COR-L47 (cell line): ENCODE results near the gene NOL11.
"Not testable (repeated sequence)": the region's sequence is repeated elsewhere in the genome, so short reads cannot be mapped to it uniquely, and the experiment has no call there.

Experiments used
- DNase-seq: peaks from one replicate; lab custom pipeline; 2025; lab: John Stamatoyannopoulos, UW

Gene NOL11

DNA sequence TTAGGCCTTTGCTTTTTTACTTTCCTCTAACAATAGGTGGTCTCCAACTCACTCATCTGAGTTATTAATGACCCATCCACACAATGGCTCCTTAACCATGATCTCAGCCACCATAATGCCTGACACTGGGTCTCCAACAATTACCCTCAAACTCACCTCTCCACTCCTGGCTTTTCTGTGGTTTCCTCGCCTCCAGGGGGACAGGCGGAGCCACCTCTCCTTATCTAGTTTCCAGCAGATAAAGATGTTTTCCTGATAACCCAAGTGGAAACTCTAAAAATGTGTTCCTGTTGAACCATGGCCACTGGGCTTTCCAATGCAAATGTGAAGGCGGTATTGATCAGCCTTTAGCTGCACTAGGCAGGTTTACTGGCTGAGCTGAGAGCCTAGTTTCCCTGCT, 9.4 kb upstream of the NOL11 start:
- no peak for DNase-seq

DNA sequence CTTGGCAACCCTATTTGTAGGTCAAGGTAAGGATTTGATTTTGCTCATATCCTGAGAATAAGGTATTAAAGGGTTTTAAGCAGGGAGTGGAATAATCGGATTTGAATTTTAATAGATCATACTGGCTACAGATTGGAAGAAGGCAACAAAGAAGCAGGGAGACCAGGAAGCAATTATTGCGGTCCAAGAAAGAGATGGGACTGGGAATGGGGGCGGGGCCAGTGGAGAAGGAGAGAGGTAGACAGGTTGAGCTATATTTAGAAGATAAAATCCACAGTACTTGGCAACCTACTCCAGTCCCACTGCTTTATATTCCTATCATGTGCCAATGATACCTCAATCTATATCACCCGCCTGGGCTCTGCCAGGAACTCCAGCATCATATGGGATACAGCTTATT, 5.8 kb upstream of the NOL11 start:
- no peak for DNase-seq

DNA sequence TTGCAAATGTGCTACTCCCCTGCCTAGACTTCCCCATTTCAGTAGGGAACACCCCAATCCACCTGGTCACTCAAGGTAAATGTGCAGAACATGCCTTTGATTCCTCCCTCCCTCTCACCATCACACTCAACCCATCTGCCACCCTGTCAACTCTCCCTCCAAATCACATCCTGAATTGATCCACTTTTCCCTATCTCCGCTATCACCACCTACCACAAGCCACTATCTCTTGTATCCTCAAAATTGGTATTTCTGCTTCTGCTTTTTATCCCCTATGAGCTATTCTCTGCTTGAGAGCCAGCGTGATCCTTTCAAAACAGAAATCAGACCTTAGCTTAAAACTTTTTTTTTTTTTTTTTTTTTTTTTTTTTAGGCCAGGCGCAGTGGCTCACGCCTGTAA, 5.4 kb upstream of the NOL11 start:
- no peak for DNase-seq

DNA sequence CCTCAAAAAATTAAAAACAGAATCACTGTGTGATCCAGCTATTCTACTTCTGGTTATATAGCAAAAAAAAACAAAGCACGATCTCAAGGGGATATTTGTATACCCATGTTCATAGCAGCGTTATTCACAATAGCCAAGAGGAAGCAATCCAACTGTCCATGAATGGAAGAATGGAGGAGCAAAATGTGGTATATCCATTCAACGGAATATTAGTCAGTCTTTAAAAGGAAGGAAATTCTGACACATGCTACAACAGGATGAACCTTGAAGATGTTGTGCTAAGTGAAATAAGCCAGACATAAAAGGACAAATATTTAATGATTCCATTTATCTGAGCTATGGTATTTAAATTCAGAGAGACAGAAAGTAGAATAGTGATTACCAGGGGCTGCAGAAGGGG, 4.6 kb upstream of the NOL11 start:
- DNase-seq: no peak

GRCh38 chr17:67716405-67716798, 1.3 kb upstream of the NOL11 start:
- no peak for DNase-seq

- DNase-seq: no peak
Measured at GRCh38 chr17:67717192-67717623, 528 bp upstream of the NOL11 start.

- no peak for DNase-seq
Measured at GRCh38 chr17:67718325-67718941, 697 bp downstream of the NOL11 start.

DNA sequence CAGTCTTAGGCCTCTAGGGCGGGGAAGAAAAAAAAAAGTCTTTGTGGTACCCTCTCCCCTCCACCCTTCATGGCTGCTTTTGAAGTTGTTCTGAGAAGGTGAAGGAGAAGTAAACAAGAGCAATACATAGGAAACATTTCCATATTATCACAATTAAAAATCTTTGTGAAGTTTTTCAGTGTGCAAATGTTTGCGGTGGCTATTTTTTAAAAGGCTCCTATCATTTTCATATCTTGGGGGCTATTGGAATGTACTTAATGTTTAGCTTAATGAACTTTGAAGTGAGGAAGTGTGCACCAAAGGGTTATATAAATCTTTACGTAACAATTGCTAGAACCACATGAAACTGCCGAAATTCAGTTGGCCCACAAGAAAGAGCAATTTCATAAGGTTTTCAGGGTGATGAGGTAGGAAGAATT, 7.6 kb downstream of the NOL11 start:
- no peak for DNase-seq

- no peak for DNase-seq
Measured at GRCh38 chr17:67725807-67726206, 8.1 kb downstream of the NOL11 start.

DNA sequence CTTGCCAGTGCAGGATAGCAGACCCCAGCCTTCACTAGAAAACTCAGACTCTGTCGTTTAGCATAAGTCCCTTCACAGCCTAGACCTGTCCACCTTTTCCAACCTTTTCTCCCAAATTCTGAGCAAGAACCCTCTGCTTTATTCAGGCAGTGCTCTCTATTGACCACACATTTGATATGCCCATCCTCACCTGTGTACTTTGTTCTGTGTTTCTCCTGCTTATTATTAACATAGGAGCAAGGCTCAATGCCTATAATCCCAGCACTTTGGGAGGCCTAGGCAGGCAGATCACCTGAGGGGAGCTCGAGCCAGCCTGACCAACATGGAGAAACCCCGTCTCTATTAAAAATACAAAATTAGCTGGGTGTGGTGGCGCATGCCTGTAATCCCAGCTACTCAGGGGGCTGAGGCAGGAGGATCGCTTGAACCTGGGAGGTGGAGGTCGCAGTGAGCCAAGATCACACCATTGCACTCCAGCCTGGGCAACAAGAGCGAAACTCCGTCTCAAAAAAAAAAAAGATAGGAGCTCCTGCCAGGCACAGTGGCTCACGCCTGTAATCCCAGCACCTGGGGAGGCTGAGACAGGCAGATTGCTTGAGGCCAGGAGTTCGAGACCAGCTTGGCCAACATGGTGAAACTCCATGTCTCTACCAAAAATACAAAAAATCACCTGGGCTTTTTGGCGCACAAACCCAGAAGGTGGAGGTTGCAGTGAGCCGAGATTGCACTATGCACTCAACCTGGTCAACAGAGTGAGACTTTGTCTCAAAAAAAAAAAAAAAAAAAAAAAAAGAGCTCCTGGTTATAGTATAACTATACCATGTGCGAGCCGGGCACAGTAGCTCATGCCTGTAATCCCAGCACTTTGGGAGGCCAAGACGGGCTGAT, 9.7 kb downstream of the NOL11 start:
- not testable (repeated sequence) for DNase-seq

DNA sequence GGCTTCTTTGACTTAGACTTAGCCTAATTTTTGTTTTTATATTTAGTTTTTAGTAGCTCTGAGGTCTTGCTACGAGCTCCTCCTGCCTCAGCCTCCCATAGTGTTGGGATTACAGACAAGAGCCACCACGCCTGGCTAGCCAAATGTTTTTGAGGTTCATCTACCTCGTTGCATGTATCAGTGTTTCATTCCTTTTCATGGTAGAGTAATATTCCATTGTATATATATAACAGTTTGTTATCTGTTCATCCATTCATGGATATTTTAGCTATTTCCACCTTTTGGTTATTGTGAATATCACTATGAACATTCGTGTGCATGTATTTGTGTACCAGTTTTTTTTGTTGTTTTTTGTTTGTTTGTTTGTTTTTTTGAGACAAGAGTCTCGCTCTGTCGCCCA, 12.2 kb downstream of the NOL11 start:
- DNase-seq: no peak

DNA sequence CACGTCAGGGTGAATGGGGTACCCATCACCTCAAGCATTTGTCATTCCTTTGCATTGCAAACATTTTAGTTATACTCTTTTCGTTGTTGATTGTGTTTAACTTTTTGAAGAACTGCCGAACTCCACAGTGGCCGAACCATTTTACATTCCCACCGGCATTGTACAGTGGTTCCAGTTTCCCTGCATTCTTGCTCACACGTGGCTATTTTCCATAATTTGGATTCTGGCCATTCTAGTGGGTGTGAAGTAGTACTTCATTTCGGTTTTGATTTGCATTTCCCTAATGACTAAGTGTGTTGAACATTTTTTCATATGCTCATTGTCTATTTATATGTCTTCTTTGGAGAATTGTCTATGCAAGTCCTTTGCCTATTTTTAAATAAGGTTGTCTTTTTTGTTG, 13.0 kb downstream of the NOL11 start:
- no peak for DNase-seq

DNA sequence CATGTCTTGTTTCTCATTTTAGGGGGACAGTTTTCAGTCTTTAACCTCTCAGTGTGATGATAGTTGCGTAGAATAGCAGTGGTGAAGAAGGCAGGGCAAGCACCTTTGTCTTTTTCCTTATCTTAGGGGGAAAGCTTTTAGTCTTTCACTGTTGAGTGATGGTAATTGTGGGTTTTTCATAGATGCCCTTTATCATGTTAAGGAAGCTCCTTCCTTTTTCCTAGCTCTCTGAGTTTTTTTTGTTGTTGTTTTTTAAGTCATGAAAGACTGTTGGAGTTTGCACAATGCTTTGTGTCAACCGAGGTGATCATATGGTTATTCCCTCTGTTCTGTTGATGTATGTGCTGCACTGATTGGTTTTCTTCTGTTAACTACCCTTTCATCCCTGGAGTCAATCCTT, 15.7 kb downstream of the NOL11 start:
- no peak for DNase-seq

DNA sequence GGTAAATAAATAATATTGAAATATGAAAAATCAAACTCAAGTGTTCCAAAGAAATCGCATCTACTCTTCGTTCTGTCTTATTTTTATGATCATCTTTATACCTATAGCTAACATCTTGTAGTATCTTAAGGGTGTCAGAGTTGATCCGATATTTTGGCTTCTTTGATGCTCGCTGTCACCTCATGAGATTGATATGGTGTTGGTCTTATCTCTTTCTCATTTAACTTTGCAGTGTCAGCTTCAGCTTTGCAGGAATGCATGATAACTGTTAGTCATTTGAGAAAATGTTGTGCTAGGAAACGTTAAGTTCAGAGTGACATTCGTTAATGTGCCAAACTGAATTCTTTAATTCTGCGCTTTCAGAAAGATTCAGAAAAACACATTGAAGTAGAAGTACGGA, 19.4 kb downstream of the NOL11 start:
- no peak for DNase-seq

GRCh38 chr17:67742025-67742424, 24.3 kb downstream of the NOL11 start:
- DNase-seq: no peak

GRCh38 chr17:67746704-67747571, 29.2 kb downstream of the NOL11 start:
- DNase-seq: no peak

DNA sequence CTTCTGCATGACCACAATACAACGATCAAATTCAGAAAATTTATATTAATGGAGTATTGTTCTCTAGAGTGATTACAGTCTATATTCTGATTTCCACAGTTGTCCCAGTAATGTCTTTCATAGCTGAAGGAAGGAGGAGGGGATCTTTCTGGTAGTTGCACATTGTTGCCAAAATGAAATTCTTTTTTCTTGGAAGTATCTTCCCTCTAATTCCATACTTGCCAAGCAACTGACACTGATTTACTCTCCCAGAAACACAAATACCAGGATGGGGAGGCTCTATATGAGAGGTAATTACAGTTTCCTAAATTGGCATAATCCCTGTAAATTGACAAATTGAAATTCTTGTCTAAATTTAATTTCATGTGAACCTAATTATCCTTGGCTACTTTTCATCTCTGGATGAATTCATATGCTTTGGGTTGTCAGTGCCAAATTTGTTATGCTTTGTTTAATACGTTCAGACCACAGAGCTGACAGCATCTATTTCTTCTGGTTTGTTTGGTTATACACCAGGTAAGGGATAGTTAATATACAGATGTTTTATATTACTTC, 30.0 kb downstream of the NOL11 start:
- DNase-seq: no peak

- no peak for DNase-seq
Measured at GRCh38 chr17:67750067-67750466, 32.3 kb downstream of the NOL11 start.

DNA sequence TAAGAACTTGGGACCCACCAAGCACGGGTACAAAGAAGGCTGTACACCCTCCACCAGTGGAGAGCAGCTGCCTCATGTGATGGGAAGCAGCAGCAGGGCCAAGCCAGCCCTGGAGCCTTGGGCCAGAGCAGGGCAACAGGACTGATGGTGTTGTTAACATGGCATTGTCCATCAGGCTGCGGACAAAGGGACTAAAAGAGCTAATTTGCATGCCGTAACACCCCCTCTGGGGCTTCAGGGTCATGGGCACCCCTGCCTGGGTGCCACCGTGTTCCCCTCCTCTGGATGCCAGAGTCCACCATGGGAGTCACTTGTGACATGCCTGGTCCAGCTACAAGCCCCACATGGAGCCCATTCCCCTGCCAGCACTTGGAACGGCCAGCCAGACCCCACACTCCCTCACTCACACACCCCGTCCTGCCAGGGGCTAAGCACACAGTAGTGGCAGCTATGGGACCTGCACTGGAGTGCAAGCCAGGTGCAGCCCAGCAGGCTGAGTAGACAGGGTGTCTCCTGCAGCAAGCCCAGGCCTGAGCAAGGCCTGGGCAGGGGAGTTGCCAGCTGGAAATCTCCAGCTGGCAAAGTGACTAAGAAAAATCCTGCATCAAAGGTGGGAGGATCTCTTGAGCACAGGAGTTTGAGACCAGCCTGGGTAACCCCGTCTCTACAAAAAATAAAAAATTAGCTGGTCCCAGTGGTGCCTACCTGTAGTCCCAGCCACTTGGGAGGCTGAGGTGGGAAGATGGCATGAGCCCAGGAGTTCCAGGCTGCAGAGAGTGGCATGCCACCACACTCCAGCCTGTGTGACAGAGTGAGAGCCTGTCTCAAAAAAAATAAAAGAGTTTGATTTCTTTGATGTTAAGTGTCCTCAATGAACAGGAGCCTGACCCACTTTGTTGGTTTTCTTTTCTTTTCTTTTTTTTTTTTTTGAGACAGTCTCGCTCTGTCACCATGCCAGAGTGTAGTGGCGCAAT, 33.7 kb downstream of the NOL11 start:
- DNase-seq: no peak

DNA sequence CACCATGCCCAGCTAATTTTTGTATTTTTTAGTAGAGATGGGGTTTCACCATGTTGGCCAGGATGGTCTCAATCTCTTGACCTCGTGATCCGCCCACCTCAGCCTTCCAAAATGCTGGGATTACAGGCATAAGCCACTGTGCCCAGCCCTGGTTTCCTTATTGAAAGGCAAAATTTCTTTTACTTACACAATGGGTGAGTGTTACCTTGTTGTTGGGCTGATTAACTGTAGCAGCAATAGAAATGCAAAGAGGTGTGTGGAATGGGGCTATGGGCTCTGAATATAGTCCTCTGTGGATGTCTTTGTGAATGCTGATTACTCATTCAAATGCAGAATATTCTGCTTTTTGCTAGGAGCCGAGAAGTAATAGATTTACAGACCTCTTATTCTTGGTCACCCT, 34.4 kb downstream of the NOL11 start:
- not testable (repeated sequence) for DNase-seq

- no peak for DNase-seq
Measured at GRCh38 chr17:67753026-67753425, 35.3 kb downstream of the NOL11 start.
